ENCODE data around the gene PKLR. TPM values are rescaled to one million over a fixed set of nuclear protein-coding genes. Genes with fewer than 3 reads are reported as not detected.
A peak's percentile ranks its signal among the peaks of the same experiment; 100 is the strongest.

PKLR gene
- total and polyA plus RNA-seq, 3 donors from 2014 or later: 0.25 to 2.0 (median 0.87) TPM

DNA sequence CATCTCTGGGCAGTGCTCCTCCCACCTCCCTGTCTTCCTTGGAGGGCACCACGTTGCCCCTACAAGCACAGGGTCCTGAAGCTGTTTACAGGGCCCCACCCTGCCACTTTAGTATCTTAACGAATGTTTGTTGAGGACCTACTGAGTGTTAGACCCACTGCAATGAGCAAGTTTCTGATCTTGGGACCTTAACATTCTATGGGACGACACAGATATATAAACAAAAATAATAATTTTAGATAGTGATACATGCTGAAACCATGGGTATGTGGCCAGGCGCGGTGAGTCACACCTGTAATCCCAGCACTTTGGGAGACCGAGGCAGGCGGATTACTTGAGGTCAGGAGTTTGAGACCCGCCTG is 56.1 kb downstream of the PKLR start:
- H3K36me3 ChIP-seq (ENCODE audit: low read depth, missing control alignments): no peaks in the 10 kb centered on the region
- WGBS, 2 donors: 42 to 48% methylated on average over 8 of the region's 8 CpGs
- H3K4me3 ChIP-seq: peak overlapping the region; percentile 64 to 72
- H3K27me3 ChIP-seq: no peaks in the 10 kb centered on the region
- DNase-seq: no peak
- H3K4me1 ChIP-seq: peaks cover 8% of the 10 kb centered on the region
- peak overlapping the region; percentile 81 to 94 for H3K27ac ChIP-seq
- no peak for TF ChIP-seq POLR2A (IDR thresholded peaks at IDR 0.05)
- TF ChIP-seq, protein P1, sequence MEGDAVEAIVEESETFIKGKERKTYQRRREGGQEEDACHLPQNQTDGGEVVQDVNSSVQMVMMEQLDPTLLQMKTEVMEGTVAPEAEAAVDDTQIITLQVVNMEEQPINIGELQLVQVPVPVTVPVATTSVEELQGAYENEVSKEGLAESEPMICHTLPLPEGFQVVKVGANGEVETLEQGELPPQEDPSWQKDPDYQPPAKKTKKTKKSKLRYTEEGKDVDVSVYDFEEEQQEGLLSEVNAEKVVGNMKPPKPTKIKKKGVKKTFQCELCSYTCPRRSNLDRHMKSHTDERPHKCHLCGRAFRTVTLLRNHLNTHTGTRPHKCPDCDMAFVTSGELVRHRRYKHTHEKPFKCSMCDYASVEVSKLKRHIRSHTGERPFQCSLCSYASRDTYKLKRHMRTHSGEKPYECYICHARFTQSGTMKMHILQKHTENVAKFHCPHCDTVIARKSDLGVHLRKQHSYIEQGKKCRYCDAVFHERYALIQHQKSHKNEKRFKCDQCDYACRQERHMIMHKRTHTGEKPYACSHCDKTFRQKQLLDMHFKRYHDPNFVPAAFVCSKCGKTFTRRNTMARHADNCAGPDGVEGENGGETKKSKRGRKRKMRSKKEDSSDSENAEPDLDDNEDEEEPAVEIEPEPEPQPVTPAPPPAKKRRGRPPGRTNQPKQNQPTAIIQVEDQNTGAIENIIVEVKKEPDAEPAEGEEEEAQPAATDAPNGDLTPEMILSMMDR (IDR thresholded peaks at IDR 0.05): no peak
- no peaks in the 10 kb centered on the region for H3K9me3 ChIP-seq
- intact Hi-C loops (cut with DNase I; ENCODE audit: low total_unique reads): no loop called here

DNA sequence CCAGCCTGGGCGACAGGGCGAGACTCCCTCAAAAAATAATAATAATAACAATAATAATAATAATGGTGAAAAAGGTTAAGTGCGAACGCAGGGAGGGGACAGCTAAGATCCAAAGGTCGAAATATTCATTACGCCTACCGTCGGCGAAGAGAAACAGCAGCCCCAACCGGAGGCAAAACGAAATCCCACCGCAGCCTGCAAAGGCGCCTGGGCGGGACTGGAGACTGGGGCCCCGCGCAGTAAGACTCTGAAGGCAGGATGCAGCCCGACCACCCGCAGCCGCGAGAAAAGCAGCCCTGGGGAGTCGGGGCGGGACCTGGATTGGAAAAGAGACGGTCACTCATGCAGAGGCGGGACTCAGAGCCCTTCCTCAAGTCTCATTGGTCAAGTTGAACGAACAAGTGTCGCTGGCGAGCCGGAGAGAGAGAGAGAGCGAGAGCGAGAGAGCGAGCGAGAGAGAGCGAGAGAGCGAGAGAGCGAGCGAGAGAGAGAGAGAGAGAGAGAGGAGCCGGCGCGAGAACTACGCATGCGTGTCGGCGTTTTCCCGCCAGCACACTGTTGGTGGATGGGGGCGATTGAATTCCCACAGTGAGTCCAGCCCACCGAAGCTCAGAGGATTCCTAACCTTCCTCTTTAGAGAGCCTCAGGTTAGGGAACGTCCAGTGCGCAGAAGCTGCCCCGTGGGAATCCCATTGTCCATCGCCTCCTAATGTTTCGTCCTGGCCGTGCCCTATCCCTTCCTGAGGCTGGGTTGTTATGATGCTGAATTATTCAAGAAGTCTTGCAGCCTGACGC is 56.7 kb downstream of the PKLR start:
- peak; percentile 98 for DNase-seq
- TF ChIP-seq POLR2A (IDR thresholded peaks at IDR 0.05): peak; percentile 16
- TF ChIP-seq, protein P1 (IDR thresholded peaks at IDR 0.05): peak; percentile 74 to 94 (median 93)
- Histone ChIP-seq H3K27ac (peak overlapping the region; percentile 81 to 94), H3K27me3 (no peaks in the 10 kb centered on the region), H3K4me1 (peaks cover 8% of the 10 kb centered on the region), H3K9me3 (no peaks in the 10 kb centered on the region), H3K4me3 (peak overlapping the region; percentile 64 to 72), H3K36me3 (ENCODE audit: low read depth, missing control alignments) (no peaks in the 10 kb centered on the region)
- intact Hi-C loops (cut with DNase I; ENCODE audit: low total_unique reads): no loop called here
- WGBS, 2 donors: 1% methylated on average over 53 of the region's 53 CpGs

DNA sequence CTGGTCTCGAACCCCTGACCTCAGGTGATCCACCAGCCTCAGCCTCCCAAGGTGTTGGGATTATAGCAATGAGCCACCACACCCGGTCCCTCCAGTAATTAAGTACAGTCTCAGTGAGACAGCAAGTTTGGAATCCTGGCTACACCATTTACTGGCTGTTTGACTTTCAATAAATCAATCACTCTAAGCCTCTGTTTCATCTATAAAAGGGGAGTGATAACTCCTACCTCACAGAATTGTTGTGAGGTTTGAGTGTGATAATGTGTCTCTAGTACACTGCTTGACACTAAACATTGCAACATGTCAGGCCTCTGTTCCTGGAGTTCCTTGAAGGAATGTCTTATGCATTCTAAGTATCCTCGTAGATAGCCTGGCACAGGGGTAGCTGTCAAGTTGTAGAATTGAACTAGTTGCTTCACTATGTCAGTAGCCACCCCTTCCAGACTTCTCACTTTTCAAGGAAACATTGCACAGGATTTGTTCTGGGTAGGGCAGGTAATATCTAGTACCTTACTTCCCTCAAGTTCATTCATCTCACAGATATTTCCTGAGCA is 58.4 kb downstream of the PKLR start:
- Histone ChIP-seq H3K36me3 (ENCODE audit: low read depth, missing control alignments) (no peaks in the 10 kb centered on the region), H3K27me3 (no peaks in the 10 kb centered on the region), H3K9me3 (no peaks in the 10 kb centered on the region), H3K4me1 (peaks cover 8% of the 10 kb centered on the region), H3K4me3 (no peak overlapping the region), H3K27ac (peak overlapping the region in 1 of 2 donors; percentile 94)
- TF ChIP-seq, protein P1 (IDR thresholded peaks at IDR 0.05): no peak
- TF ChIP-seq POLR2A (IDR thresholded peaks at IDR 0.05): no peak
- intact Hi-C loops (cut with DNase I; ENCODE audit: low total_unique reads): no loop called here
- DNase-seq: no peak
- WGBS, 2 donors: 78 to 80% methylated on average over 3 of the region's 3 CpGs

DNA sequence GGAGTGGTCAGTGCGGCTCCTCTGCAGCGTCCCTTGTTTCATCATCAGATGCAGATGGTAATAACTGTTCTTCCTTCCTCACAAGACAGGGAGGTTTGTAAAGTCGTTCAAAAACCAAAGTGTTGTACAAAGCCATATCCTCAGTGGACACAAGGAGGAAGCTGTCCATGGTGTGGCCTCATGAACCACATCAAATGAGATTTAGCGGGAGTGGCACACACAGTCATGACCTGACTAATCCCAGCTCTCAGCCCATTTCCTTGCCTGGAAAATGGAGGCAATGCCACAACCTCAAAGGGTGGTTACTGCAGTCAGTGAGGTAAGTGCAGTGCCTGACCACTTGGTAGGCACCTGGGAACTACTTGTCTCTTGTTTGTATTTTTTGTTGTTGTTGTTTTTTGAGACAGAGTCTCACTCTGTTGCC is 59.4 kb downstream of the PKLR start:
- Histone ChIP-seq H3K4me1 (peaks cover 8% of the 10 kb centered on the region), H3K4me3 (no peak overlapping the region), H3K27ac (no peak overlapping the region), H3K27me3 (no peaks in the 10 kb centered on the region), H3K9me3 (no peaks in the 10 kb centered on the region), H3K36me3 (ENCODE audit: low read depth, missing control alignments) (no peaks in the 10 kb centered on the region)
- WGBS, 2 donors: 64 to 75% methylated on average over 4 of the region's 4 CpGs
- TF ChIP-seq POLR2A (IDR thresholded peaks at IDR 0.05): no peak
- TF ChIP-seq, protein P1 (IDR thresholded peaks at IDR 0.05): no peak
- DNase-seq: no peak
- intact Hi-C loops (cut with DNase I; ENCODE audit: low total_unique reads): no loop called here

All from testis (tissue), 3 donors.